ENCODE measurements around the gene SKI.

DNA sequence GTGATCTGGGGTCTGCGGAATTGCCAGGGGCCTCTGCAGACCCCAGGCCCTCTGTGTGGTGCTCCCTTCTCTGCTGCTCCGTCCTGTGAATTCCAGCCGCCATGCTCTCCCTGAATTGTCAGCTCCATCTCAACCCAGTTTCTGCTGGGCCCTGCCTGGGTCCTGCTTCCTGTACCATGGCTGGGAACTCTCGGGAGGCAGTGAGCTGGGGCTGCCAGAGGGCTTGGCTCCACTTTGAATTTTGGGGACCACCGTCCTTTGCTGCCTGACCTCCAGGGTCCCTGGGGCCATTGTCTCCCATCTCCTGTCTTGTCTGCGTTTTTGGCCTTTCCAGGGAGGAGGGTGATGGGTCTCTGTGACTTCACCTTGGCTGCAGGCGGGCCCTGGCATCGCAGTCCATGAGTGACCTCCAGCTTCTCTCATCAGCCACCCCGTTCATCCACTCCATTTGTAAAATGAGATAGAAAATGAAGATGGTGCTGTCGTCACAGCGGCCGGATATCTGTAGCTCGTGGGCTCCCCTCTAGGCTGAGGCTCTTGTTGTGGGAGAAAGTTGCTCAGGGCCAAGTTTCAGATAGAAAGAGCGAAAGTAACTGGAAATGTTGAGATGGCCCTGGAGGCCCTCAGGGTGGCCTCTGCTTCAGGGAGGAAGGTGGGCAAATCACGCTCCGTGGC, 38.3 kb downstream of the SKI start:
- TF ChIP-seq CTCF (IDR thresholded peaks at IDR 0.05; ENCODE audit: poor library complexity) (no peak), EZH2 (IDR thresholded peaks at IDR 0.05; ENCODE audit: borderline replicate concordance) (no peak)
